GM19328 (cell line): ENCODE results near the gene WWOX.

Experiments
- ATAC-seq: cut with Tn5 transposase; IDR thresholded peaks from one replicate; pipeline ENCODE4 v1.9.1; 2021; ENCODE audit warnings: mild to moderate bottlenecking, moderate library complexity; ENCODE audit not compliant: unreplicated experiment

The WWOX gene

GRCh38 chr16:78292086-78292843, 192.8 kb downstream of the WWOX start:
- no peak for ATAC-seq

- ATAC-seq = no peak
Observed at GRCh38 chr16:78292844-78293380, 193.5 kb downstream of the WWOX start.

GRCh38 chr16:78294538-78295225, 195.2 kb downstream of the WWOX start:
- ATAC-seq = no peak

GRCh38 chr16:78297066-78297666, 197.7 kb downstream of the WWOX start:
- no peak for ATAC-seq

- ATAC-seq = no peak
Observed at GRCh38 chr16:78298986-78299385, 199.5 kb downstream of the WWOX start.

GRCh38 chr16:78300469-78300868, 201.0 kb downstream of the WWOX start:
- no peak for ATAC-seq

GRCh38 chr16:78303946-78304345, 204.5 kb downstream of the WWOX start:
- no peak for ATAC-seq

- no peak for ATAC-seq
Observed at GRCh38 chr16:78306361-78306760, 206.9 kb downstream of the WWOX start.

GRCh38 chr16:78307824-78308528, 208.5 kb downstream of the WWOX start:
- no peak for ATAC-seq

GRCh38 chr16:78309763-78310162, 210.3 kb downstream of the WWOX start:
- no peak for ATAC-seq

GRCh38 chr16:78310196-78310595, 210.7 kb downstream of the WWOX start:
- ATAC-seq = no peak

- ATAC-seq = no peak
Observed at GRCh38 chr16:78310990-78311561, 211.6 kb downstream of the WWOX start.

GRCh38 chr16:78311831-78312230, 212.4 kb downstream of the WWOX start:
- no peak for ATAC-seq

GRCh38 chr16:78317564-78318240, 218.2 kb downstream of the WWOX start:
- ATAC-seq = no peak

GRCh38 chr16:78321620-78322360, 222.3 kb downstream of the WWOX start:
- ATAC-seq = no peak

- ATAC-seq = no peak
Observed at GRCh38 chr16:78323315-78323714, 223.9 kb downstream of the WWOX start.

- ATAC-seq = no peak
Observed at GRCh38 chr16:78324649-78325285, 225.3 kb downstream of the WWOX start.

- ATAC-seq = no peak
Observed at GRCh38 chr16:78325468-78326352, 226.3 kb downstream of the WWOX start.
